B cell (primary cell): Measurements from ENCODE around the gene ST7L. TPM values are rescaled to one million over a fixed set of nuclear protein-coding genes. Genes with fewer than 3 reads are reported as not detected.

Experiments used
- ATAC-seq: fragments of 200-7000 bp; cut with Tn5 transposase; one replicate; pipeline ENCODE4 v1.10.0; 2021; ENCODE audit warnings: low read depth, mild to moderate bottlenecking, moderate number of reproducible peaks, moderate library complexity
- CTCF ChIA-PET: fragments of 350-600 bp; sonication (Branson Sonifier 250); formaldehyde crosslinking; loops from one replicate; lab custom pipeline; 2021; ENCODE audit warnings: antibody characterized with exemption, inconsistent platforms; lab: Charles Lee
- POLR2A ChIA-PET: fragments of 350-600 bp; sonication (Branson Sonifier 250); formaldehyde crosslinking; loops from one replicate; lab custom pipeline; 2021; ENCODE audit warnings: antibody characterized with exemption; lab: Charles Lee
- DNase-seq: peaks from one replicate; pipeline ENCODE4 v3.0.0; 2013
- H2AFZ ChIP-seq: 2 replicates; pipeline ENCODE4 v1.6.1; 2012; ENCODE audit warnings: mild to moderate bottlenecking, low read depth, low read length; ENCODE audit not compliant: insufficient read depth, poor library complexity, severe bottlenecking
- H3K27ac ChIP-seq, 2 donors: 1 replicate in 1 of 2; 2 replicates in 1 of 2; pipeline ENCODE4 v1.5.1; 2012 to 2013; ENCODE audit warnings: low read length in 2 of 2, mild to moderate bottlenecking in 2 of 2, moderate library complexity in 1 of 2
- H3K27me3 ChIP-seq, 4 experiments: fragments of 200-600 bp in 1 of 4; sonication (generic) in 1 of 4; replicated peaks in 1 of 4; 1 replicate in 2 of 4; 2 replicates in 2 of 4; pipeline versions ENCODE4 v1.6.1 to v1.7.0; 2013 to 2016; ENCODE audit warnings: low read length in 3 of 4, mild to moderate bottlenecking in 2 of 4, mixed read lengths in 1 of 4, moderate library complexity in 1 of 4; ENCODE audit not compliant: insufficient read depth in 4 of 4, control insufficient read depth in 3 of 4; ENCODE audit errors: control extremely low read depth in 1 of 4
- H3K36me3 ChIP-seq, 2 experiments: replicated peaks in 1 of 2; 1 replicate in 1 of 2; 2 replicates in 1 of 2; pipeline versions ENCODE4 v1.6.1 to v1.7.1; 2013; ENCODE audit warnings: low read length in 1 of 2; ENCODE audit not compliant: insufficient read depth in 2 of 2, control insufficient read depth in 1 of 2; ENCODE audit errors: control extremely low read depth in 1 of 2, extremely low read depth in 1 of 2
- H3K4me1 ChIP-seq, 2 donors: fragments of 200-600 bp in 1 of 2; sonication (generic) in 1 of 2; 1 replicate in 1 of 2; 2 replicates in 1 of 2; pipeline versions ENCODE4 v1.5.1 to v1.6.1; 2013 to 2017; ENCODE audit warnings: low read length in 2 of 2; ENCODE audit not compliant: control insufficient read depth in 2 of 2, insufficient read depth in 2 of 2
- H3K4me2 ChIP-seq: replicated peaks from 2 replicates; pipeline ENCODE3; 2012; ENCODE audit warnings: mild to moderate bottlenecking, low read depth, low read length; ENCODE audit not compliant: poor library complexity, severe bottlenecking
- H3K4me3 ChIP-seq, 5 experiments: fragments of 200-600 bp in 1 of 5; sonication (generic) in 1 of 5; 1 replicate in 3 of 5; 2 replicates in 2 of 5; pipeline versions ENCODE4 v1.5.1 to v1.7.0; 2011 to 2016; ENCODE audit warnings: low read length in 4 of 5, mild to moderate bottlenecking in 4 of 5, low read depth in 2 of 5, control low read depth in 1 of 5, moderate library complexity in 1 of 5; ENCODE audit not compliant: insufficient read depth in 1 of 5; ENCODE audit errors: control extremely low read depth in 1 of 5, extremely low read depth in 1 of 5
- H3K79me2 ChIP-seq: fragments of 200-600 bp; sonication (generic); one replicate; pipeline ENCODE4 v1.6.0; 2016; ENCODE audit warnings: low read length; ENCODE audit not compliant: control insufficient read depth, insufficient read depth
- H3K9ac ChIP-seq: fragments of 200-600 bp; sonication (generic); 2 replicates; pipeline ENCODE4 v1.6.1; 2017; ENCODE audit warnings: mild to moderate bottlenecking, low read length, moderate library complexity
- H3K9me3 ChIP-seq, 3 donors: one replicate each; pipeline versions ENCODE4 v1.6.1 to v1.7.1; 2013; ENCODE audit warnings: low read length in 2 of 3; ENCODE audit not compliant: control insufficient read depth in 2 of 3, insufficient read depth in 1 of 3; ENCODE audit errors: control extremely low read depth in 1 of 3
- H4K20me1 ChIP-seq: 2 replicates; pipeline ENCODE4 v1.6.0; 2012; ENCODE audit warnings: mild to moderate bottlenecking, low read length; ENCODE audit not compliant: insufficient read depth, control insufficient read depth, poor library complexity, severe bottlenecking
- H3K27ac Mint-ChIP-seq: one replicate; pipeline ENCODE4 v1.8.0; 2021; ENCODE audit warnings: mixed read lengths
- H3K27me3 Mint-ChIP-seq: one replicate; pipeline ENCODE4 v1.8.0; 2021; ENCODE audit warnings: mixed read lengths
- H3K4me1 Mint-ChIP-seq: one replicate; pipeline ENCODE4 v1.8.0; 2021; ENCODE audit warnings: mixed read lengths
- H3K4me3 Mint-ChIP-seq: one replicate; pipeline ENCODE4 v1.8.0; 2021; ENCODE audit warnings: mixed read lengths
- H3K9me3 Mint-ChIP-seq: one replicate; pipeline ENCODE4 v1.8.0; 2022; ENCODE audit warnings: mixed read lengths; ENCODE audit not compliant: insufficient read depth
- EZH2 ChIP-seq: IDR thresholded peaks from 2 replicates; pipeline ENCODE4 v1.6.1; 2012; ENCODE audit warnings: borderline replicate concordance, low read depth, mild to moderate bottlenecking, moderate library complexity, low read length; ENCODE audit not compliant: insufficient read depth, poor library complexity, severe bottlenecking
- WGBS: methylation state at CpG from one replicate; pipeline ENCODE4 v1.1.5; 2013; ENCODE audit warnings: missing lambda C conversion rate; ENCODE audit not compliant: insufficient coverage; 5-methylcytosine and 5-hydroxymethylcytosine counted together
- intact Hi-C: fragments of 100-400 bp; cut with micrococcal nuclease; formaldehyde crosslinking; loops from one replicate; pipeline ENCODE4 v1.10.0; 2022
- polyA plus RNA-seq: library from polyadenylated mRNA; depleted of rRNA; stranded (reverse); fragments of >200 nt; gene quantifications from 2 replicates; pipeline ENCODE4 v1.2.3, GENCODE V29; 2012
- total RNA-seq, 2 donors: library from RNA; stranded (reverse); fragments of 120-200 nt in 1 of 2; gene quantifications; 1 replicate in 1 of 2; 2 replicates in 1 of 2; pipeline versions ENCODE4 v1.2.3 to v1.2.4, GENCODE V29; 2013 to 2022
- TF ChIP-seq, protein P1 (sequence below): fragments of 200-600 bp; IDR thresholded peaks from one replicate; pipeline ENCODE4 v1.8.0; 2022; ENCODE audit warnings: antibody characterized with exemption, mild to moderate bottlenecking

The ST7L gene
- total and polyA plus RNA-seq, 2 donors (not counting 1 experiment from before 2014, with no cell fraction given), result 13.1 to 16.4 TPM

DNA sequence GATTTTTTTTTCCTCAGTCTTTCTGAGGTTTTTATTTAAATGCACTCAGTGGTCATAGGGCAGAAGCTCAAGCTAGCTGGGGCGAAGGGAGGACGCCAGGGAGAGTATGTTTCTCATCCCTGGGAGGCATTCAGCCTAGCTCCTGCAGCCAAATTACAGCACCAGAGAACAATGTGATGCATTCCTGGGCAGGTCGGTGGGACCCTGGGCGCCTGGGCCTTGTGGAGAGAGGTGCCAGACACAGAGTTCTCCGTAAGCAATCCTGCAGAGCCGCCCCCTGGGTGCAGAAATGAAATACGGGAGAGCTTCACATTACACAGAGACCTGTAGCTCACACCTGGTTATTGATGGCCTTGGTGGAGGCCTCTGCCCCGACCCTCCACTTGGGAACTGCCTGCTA is 94.7 kb downstream of the ST7L start:
- CTCF ChIA-PET, result interaction anchor here (1.6 kb wide), 1 partner anchor 22 kb away, joined by 6 read pairs; no protein-coding TSS in a partner anchor
- intact Hi-C loops, result no loop called here
- H3K27me3 Mint-ChIP-seq, result no peaks in the 10 kb centered on the region
- no peaks in the 10 kb centered on the region for H3K9me3 Mint-ChIP-seq
- H3K27me3 ChIP-seq, result no peaks in the 10 kb centered on the region
- no peaks in the 10 kb centered on the region for H3K4me1 ChIP-seq
- no peak overlapping the region for H3K27ac Mint-ChIP-seq
- H3K9me3 ChIP-seq, result no peaks in the 10 kb centered on the region
- no peak overlapping the region for H2AFZ ChIP-seq
- no peak overlapping the region for H3K4me3 ChIP-seq
- TF ChIP-seq, protein P1, sequence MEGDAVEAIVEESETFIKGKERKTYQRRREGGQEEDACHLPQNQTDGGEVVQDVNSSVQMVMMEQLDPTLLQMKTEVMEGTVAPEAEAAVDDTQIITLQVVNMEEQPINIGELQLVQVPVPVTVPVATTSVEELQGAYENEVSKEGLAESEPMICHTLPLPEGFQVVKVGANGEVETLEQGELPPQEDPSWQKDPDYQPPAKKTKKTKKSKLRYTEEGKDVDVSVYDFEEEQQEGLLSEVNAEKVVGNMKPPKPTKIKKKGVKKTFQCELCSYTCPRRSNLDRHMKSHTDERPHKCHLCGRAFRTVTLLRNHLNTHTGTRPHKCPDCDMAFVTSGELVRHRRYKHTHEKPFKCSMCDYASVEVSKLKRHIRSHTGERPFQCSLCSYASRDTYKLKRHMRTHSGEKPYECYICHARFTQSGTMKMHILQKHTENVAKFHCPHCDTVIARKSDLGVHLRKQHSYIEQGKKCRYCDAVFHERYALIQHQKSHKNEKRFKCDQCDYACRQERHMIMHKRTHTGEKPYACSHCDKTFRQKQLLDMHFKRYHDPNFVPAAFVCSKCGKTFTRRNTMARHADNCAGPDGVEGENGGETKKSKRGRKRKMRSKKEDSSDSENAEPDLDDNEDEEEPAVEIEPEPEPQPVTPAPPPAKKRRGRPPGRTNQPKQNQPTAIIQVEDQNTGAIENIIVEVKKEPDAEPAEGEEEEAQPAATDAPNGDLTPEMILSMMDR, result no peak
- TF ChIP-seq EZH2, result no peak
- H3K4me3 Mint-ChIP-seq, result no peak overlapping the region
- H3K9ac ChIP-seq, result no peak overlapping the region
- no peak for ATAC-seq
- H4K20me1 ChIP-seq, result no peaks in the 10 kb centered on the region
- POLR2A ChIA-PET, result no interaction called here
- H3K4me2 ChIP-seq, result no peak overlapping the region
- no peak overlapping the region for H3K27ac ChIP-seq
- no peak for DNase-seq
- WGBS, result 98% methylated on average over 7 of the region's 8 CpGs
- no peaks in the 10 kb centered on the region for H3K4me1 Mint-ChIP-seq
- peaks cover 0 to 4% of the 10 kb centered on the region in 2 experiments for H3K36me3 ChIP-seq
- no peaks in the 10 kb centered on the region for H3K79me2 ChIP-seq

DNA sequence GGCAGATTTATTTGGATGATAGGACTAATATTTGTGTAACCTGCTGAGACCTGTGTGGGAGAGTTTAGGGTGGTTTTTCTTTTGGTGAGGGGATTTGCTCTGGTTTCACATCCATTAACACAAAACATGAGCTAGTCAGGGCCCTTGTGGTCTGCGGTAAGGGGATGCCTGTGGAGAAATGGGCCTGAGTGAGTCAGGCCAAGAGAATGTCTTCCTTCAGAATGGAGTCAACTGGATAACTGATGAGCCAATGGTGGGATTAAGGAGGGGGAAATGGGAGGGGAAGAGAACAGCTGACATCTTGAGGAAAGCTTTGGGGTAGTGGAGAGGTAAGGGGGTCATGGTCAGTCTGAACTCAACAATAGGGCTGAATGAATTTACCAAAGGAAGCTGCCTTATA is 96.3 kb downstream of the ST7L start:
- 100% methylated on average over 1 of the region's 1 CpG for WGBS

More for the DNA sequence above, 96.3 kb downstream of the ST7L start:
- Histone ChIP-seq H3K79me2 (no peaks in the 10 kb centered on the region), H3K4me2 (no peak overlapping the region), H3K9ac (no peak overlapping the region), H3K27me3 (no peaks in the 10 kb centered on the region), H3K27ac (no peak overlapping the region), H2AFZ (no peak overlapping the region), H3K9me3 (no peaks in the 10 kb centered on the region), H4K20me1 (no peaks in the 10 kb centered on the region), H3K4me1 (no peaks in the 10 kb centered on the region), H3K4me3 (no peak overlapping the region), H3K36me3 (peaks cover 0 to 3% of the 10 kb centered on the region in 2 experiments)
- intact Hi-C loops, result no loop called here
- no peak overlapping the region for H3K4me3 Mint-ChIP-seq
- no peak overlapping the region for H3K27ac Mint-ChIP-seq
- DNase-seq (no peak), ATAC-seq (no peak)
- CTCF ChIA-PET, result interaction anchor here (2.1 kb wide), 1 partner anchor 21 kb away, joined by 6 read pairs; no protein-coding TSS in a partner anchor
- POLR2A ChIA-PET, result no interaction called here
- no peaks in the 10 kb centered on the region for H3K9me3 Mint-ChIP-seq
- H3K27me3 Mint-ChIP-seq, result no peaks in the 10 kb centered on the region
- no peaks in the 10 kb centered on the region for H3K4me1 Mint-ChIP-seq
- TF ChIP-seq EZH2, result no peak
- TF ChIP-seq, protein P1, result no peak
